K562 treated with DMSO at 1 percent for 24 hours (cell line): ENCODE data around the gene RARRES2. TPM values are rescaled to one million over a fixed set of nuclear protein-coding genes. Genes with fewer than 3 reads are reported as not detected.

Experiments used
- total RNA-seq: library from RNA; unstranded; fragments of 300-600 nt; gene quantifications from 2 replicates; pipeline ENCODE4 v1.2.3, GENCODE V29; 2022; ENCODE audit warnings: low read depth; ENCODE audit not compliant: insufficient read depth

Gene RARRES2
- 1.5 and 1.6 TPM in 2 replicates for total RNA-seq

DNA sequence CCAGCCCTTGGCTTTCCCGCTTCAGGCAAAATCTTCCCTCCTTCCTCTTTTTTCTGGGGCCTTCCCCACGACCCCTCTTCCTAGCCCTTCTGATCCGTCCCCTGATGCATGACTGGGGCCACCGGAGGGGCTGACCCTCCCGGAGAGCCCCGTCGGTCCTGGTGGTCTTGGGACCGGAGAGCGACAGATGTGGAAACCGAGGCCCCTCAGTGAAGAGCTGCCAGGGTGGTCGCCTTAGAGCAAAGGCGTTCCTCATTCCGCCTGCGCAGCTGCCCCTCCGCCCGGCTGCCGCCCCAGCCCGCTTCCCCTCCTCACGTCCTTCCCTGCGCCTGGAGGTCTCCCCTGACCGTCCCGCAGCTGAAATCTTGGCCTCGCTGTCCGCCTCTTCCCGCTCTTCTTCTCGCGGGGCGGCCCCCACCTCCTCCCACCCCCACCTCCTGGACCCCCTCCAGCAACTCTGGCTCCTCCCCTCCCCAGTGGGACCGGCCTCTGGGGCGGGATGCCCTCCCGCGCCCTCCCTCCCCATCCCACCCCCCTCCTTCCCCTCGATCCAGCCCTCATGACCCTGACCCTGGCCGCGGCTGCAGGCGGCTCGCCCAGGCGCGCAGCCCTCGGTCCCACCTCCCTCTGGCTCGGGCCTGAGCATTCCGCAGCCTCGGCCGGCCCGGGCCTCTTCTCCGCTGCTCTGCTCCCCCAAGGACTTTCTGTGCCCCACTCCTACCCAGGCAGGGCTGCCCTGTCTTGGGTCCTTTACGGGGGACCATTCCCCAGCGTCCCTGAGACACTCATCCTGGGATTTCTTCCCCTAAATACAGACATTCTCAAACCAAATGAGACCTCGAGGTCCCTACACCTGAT, at the start of gene RARRES2:
Gene RARRES2, minus strand, starts transcription at position 367 of the 858 bp plus-strand sequence. CDS start 1,020 bp downstream, outside the sequence.

GRCh38 chr7:150378853-150379440, 37.5 kb upstream of the RARRES2 start, which contains the start of gene ZNF775:
TSS of gene ZNF775 (plus strand) at chr7:150379330. CDS start at chr7:150388471, 9,141 bp downstream.

DNA sequence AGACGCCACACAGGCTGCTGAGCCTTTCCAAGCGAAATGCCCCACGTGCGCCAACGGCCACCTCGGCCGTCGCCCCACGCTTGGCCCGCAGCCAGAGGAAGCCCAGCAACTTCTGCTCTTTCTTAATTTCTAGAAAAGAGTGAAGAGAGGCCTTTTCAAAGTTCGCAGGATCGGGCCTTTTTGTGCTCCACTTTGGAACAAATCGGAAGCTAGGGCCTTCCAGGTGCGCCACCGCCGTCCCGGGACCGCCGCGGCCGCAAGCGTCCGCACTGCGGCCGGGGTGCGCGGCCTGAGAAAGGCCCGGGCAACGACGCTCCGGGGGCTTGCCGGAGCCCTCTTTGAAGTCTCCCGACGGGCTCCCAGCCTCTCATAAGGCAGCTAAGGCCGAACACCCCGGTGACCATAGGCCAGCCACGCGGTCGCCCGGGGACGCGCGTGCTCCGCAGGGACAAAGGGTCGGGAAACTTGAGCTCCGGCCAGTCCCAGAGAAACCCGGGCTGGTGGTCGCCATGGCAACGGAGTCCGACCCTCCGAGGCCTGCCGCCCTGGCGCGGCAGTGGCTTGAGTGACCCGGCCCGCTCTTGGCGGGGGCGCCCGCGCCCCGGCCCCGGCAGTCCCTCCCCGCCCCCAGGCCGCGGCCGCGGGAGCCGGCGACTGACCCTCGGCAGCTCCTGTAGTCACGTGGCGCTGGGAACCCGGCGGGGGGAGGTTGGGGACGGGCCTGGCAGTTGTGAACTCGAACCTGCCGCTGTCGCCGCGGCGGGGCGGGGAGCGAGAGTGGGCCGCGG, 26.9 kb upstream of the RARRES2 start, which contains the start of gene REPIN1:
Gene REPIN1, plus strand, starts transcription at position 727 of the 788 bp plus-strand sequence. CDS start 890 bp downstream, outside the sequence.

GRCh38 chr7:150322833-150323681, 18.4 kb downstream of the RARRES2 start, which contains the start of the genes ACTR3C and LRRC61:
TSS of gene ACTR3C (minus strand) at chr7:150323545. CDS start at chr7:150295296, 28,249 bp downstream.
TSS of gene LRRC61 (plus strand) at chr7:150323355. CDS start at chr7:150336862, 13,507 bp downstream.

Other genes with a start within 250 kb of the RARRES2 start
- 115 and 138 TPM in 2 replicates for gene LRRC61, start 18.3 kb downstream of the RARRES2 start, total RNA-seq
- gene ACTR3C, start 18.1 kb downstream of the RARRES2 start, total RNA-seq = 14.3 and 16.2 TPM in 2 replicates
- gene REPIN1, start 27.2 kb upstream of the RARRES2 start, total RNA-seq = 337 and 374 TPM in 2 replicates
- 41.9 and 43.7 TPM in 2 replicates for gene ZNF775, start 37.7 kb upstream of the RARRES2 start, total RNA-seq
- gene GIMAP8, start 109.0 kb upstream of the RARRES2 start, total RNA-seq = 0.06 TPM in 1 of 2 replicates, not detected in the other
- not detected in 2 replicates for gene GIMAP7, start 173.2 kb upstream of the RARRES2 start, total RNA-seq
- gene GIMAP4, start 225.8 kb upstream of the RARRES2 start, total RNA-seq = not detected in 2 replicates